HEK293 (cell line): ENCODE measurements around the gene CC2D1A.

Experiments used
- CTCF ChIP-seq: fragments of 450-650 bp; formaldehyde crosslinking; IDR thresholded peaks from 2 replicates; pipeline ENCODE4 v1.5.1; 2016; ENCODE audit warnings: missing biosample characterization, missing genetic modification characterization
- GLIS2 ChIP-seq: fragments of 450-650 bp; formaldehyde crosslinking; IDR thresholded peaks from 2 replicates; pipeline ENCODE4 v1.5.1; 2016; ENCODE audit warnings: missing biosample characterization, missing genetic modification characterization
- SP2 ChIP-seq: fragments of 450-650 bp; formaldehyde crosslinking; IDR thresholded peaks from 2 replicates; pipeline ENCODE4 v1.5.1; 2016; ENCODE audit warnings: missing biosample characterization, missing genetic modification characterization
- YY1 ChIP-seq: fragments of 450-650 bp; formaldehyde crosslinking; IDR thresholded peaks from 2 replicates; pipeline ENCODE4 v1.5.1; 2018; ENCODE audit warnings: missing biosample characterization, missing genetic modification characterization
- ZBTB26 ChIP-seq: fragments of 450-650 bp; formaldehyde crosslinking; optimal IDR thresholded peaks from 2 replicates; pipeline ENCODE3; 2016; ENCODE audit warnings: missing biosample characterization, mild to moderate bottlenecking, missing genetic modification characterization
- ZNF133 ChIP-seq: fragments of 450-650 bp; formaldehyde crosslinking; IDR thresholded peaks from 2 replicates; pipeline ENCODE4 v1.5.1; 2016; ENCODE audit warnings: missing biosample characterization, missing genetic modification characterization
- ZNF510 ChIP-seq: fragments of 450-650 bp; formaldehyde crosslinking; IDR thresholded peaks from 2 replicates; pipeline ENCODE4 v1.5.1; 2018; ENCODE audit warnings: mild to moderate bottlenecking, missing genetic modification characterization, missing biosample characterization; ENCODE audit not compliant: insufficient replicate concordance
- ZNF677 ChIP-seq: fragments of 450-650 bp; IDR thresholded peaks from 2 replicates; pipeline ENCODE4 v1.5.0; 2018; ENCODE audit warnings: missing biosample characterization, mild to moderate bottlenecking, missing genetic modification characterization, moderate library complexity

- TF ChIP-seq ZBTB26 (tag by site-specific recombination) = no peak
- no peak for TF ChIP-seq CTCF
- TF ChIP-seq ZNF133 = no peak
- TF ChIP-seq GLIS2 (tag by site-specific recombination) = no peak
- no peak for TF ChIP-seq YY1 (tag by site-specific recombination)
- no peak for TF ChIP-seq SP2 (tag by site-specific recombination)
- TF ChIP-seq ZNF510 (tag by site-specific recombination) = no peak
- TF ChIP-seq ZNF677 (tag by site-specific recombination) = no peak
Observed at GRCh38 chr19:13887018-13887436, 19.0 kb upstream of the CC2D1A start.
